HG02973 (cell line): Measurements from ENCODE around the gene NXPH2.
"Not testable (repeated sequence)": the region's sequence is repeated elsewhere in the genome, so short reads cannot be mapped to it uniquely, and the experiment has no call there.

Source experiments
- ATAC-seq: cut with Tn5 transposase; IDR thresholded peaks from one replicate; pipeline ENCODE4 v1.9.1; 2021; ENCODE audit warnings: moderate library complexity; ENCODE audit not compliant: unreplicated experiment

Gene NXPH2

DNA sequence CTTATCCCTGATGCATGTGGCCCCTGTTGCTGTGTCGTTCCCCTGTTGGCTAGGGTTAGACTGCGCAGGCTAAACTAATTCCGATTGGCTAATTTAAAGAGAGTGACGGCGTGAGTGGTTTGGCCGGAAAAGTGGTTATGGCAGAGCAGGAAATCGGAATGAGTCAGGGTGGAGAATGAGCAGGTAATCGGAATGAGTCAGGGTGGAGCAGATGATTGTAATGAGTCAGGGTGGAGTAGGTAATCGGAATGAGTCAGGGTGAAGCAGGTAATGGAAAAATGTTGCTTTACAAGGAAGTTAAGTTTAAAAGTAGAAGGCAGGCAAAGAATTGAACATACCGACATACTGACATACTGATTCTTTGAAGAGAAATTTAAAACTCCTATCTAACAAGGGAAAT, 135.4 kb downstream of the NXPH2 start:
- not testable (repeated sequence) for ATAC-seq

DNA sequence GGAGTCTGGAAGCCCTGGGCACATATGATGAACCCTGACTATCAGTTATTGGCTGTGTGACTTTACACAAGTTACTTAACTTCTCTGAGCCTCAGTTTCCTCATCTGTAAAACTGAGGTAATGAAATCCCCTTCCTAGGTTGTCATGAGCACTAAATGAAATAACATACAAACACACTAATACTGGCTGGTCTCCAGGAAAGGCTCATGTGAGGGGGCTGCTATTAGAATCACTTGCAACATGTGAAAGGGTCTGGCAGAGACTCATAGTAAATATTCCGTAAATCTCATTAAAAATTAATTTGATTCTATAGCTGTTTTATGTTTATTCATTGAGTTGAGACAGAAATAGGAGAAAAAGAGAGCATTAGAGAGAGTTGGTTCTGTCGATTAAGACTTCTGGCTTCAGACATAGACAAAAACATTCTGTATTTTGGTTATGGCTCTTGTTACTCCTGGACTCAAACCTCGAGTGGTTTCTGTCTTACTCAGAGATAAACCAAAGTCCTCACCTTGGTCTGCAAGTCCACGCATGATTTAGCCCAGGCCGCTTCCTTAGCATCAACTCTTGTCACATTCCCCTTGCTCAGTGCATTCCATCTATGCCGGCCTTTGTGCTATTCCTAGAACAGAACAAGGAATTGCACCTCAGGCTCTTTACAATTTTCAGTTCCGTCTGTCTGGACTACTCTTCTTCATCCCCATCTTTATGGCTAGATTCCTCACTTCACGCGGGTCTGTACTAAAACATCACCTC, 139.1 kb downstream of the NXPH2 start:
- no peak for ATAC-seq

DNA sequence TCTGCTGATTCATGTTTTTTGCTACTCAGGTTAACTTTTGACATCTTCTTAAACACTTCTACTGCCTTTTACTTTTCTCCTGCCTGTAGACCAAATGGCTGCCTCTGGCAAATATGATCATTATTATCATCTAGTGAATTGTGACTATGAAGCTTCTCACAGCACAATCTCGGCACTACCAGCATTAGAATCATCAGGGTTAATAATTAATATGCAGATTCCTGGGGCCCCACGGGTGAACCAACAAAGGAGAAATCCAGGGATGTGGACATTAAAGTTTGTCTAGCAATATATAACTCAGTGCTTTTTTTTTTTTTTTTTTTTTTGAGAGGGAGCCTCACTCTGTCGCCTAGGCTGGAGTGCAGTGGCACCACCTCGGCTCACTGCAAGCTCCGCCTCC, 142.5 kb downstream of the NXPH2 start:
- ATAC-seq = no peak

DNA sequence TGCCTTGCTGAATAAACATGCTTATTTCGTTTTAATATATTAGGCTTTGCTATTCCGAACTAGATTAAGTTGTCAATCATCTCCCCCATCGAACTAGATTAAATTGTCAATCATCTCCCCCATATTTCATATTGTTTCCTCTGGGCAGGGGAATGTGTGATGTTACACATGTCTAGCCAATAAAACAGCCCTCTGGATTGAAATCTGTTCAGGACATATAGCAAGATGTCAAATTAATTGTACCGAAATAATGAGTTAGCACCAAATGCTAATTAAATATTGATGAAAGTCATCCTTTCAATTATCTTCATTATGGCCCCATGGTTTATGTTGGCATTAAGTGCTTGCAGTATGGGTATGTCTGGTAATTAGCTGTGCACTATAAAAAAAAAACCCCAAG, 143.1 kb downstream of the NXPH2 start:
- ATAC-seq = no peak

DNA sequence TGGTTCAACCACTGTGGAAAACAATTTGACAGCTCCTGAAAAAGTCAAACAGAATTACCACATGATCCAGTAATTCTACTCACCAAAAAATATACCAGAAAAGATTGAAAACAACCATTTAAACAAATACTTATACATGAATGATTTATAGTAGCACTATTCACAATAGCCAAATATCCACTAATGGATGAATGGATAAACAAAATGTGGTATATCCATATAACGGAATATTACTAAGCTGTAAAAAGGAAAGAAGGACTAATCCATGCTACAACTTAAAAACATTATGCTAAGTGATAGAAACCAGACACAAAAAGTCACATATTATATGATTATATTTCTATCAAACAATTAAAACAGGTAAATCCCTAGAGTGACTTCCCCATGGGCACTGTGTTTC, 147.1 kb downstream of the NXPH2 start:
- no peak for ATAC-seq

DNA sequence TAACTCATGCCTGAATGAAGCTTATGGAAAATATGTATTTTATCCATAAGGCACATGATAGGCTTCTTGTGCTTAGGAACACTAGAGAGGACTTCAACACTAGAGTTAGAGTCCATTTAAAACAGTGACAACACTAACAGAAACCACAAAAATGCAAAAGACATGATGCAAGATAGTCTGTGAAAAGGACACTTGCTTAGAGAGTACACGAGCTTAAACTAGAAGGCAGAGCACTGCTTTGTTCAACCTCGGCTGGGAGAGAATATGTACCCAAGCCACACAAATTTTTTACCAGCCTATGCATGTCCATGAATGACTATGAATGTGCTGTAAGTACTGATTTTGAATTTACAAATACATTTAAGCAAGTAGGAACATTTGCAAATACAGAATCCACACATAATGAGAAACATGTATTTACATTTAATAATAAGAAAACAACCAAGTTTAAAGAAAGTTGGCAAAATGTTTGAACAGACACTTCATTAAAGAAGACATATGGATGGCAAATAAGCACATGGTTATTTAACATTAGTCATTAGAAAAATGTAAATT, 148.0 kb downstream of the NXPH2 start:
- ATAC-seq = no peak

DNA sequence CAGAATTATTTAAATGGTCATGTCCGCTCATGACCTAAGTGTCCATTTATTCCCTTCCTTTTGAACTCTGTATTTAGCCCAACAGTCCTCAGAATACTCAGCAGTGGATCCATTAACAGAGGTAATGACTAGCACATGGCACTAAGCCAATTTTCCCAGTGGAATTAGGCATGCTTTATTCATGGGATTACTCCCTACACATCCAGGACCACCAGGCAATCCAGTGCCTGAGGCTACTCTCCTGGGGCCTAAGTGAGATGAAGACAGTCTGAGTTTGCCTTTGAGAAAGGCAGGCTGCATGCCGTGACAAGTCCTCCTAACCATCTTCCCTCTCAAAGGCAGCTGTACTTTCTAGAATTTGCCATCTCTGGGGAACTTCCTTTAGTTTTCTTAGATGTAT, 150.0 kb downstream of the NXPH2 start:
- no peak for ATAC-seq

DNA sequence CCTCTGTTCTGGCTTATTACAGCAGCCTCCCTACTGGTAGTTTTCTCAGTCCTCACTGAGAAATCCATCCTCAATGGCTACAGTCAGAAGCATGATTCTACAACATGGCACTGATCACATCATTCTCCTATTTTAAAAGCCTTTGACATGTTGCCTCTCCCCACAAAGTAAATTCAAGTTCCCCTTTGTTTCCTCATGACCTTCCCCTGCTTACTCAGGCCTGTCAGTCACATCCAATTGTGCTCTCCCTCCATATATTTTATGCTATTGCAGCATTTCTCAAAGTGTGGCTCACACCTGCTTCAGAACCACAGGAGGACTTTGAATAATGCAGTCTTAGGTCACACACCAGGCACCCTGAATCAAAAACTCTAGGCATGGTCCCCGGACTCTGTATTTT, 154.0 kb downstream of the NXPH2 start:
- no peak for ATAC-seq

DNA sequence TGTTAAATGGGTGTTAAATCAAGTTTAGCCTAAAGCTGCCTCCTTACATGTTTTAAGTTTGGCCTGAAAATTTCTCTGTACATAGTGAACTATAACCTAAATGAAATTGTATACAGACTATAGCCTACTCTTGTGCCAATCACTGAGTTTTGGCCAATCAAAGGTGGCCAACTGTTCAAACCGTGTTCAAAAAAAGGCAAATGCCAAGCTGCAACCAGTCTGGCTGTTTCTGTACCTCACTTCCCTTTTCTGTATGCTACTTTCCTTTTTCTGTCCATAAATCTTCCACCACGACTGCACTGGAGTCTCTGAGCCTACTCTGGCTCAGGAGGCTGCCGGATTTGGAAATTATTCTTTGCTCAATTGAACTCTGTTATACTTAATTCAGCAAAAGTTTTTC, 157.6 kb downstream of the NXPH2 start:
- no peak for ATAC-seq

DNA sequence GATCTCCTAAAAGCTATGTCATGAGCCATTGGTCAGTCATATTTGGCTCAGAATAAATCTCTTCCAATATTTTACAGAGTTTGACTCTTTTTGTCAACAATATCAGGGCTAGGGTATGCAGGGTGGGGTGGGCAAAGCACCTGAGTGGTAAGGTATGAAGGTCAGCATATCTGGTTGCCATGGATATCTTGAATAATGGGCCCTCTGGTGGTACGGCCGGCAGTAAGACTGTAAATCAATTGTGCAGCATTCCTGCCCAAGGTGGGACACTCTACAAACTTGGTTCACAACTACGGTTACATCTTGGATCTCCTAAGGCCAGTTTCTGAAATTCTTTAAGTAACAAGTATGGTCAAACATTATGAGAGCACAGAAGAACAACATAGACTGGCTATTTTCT, 159.1 kb downstream of the NXPH2 start:
- ATAC-seq = no peak

DNA sequence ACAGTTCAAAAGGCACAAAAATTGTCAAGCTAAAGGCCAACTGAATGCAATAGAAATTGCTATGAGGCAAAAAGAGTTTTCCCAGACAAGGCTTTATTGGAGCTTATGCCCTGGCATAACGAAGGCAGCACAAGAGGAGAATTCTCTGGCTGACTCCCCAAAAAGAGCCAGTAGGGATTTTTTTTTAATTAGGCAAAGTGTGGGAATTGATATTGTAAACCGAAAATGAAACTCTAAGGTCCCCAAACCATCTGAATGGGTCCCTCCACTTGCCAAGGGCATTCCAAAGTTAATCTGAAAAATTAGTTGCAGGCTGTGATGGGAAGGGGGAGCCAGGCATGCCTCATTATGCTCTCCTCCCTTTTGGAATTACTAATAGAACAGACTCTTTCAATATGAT, 159.8 kb downstream of the NXPH2 start:
- no peak for ATAC-seq
